Neutrophil (primary cell): ENCODE measurements around the gene CD3G.
"Not testable (repeated sequence)": the region's sequence is repeated elsewhere in the genome, so short reads cannot be mapped to it uniquely, and the experiment has no call there.

Source experiments
- H3K27ac ChIP-seq: fragments of 200-600 bp; sonication (generic); 2 replicates; pipeline ENCODE4 v1.5.1; 2016; ENCODE audit warnings: mild to moderate bottlenecking, moderate library complexity
- H3K27me3 ChIP-seq: fragments of 200-600 bp; sonication (generic); 2 replicates; pipeline ENCODE4 v1.6.0; 2016; ENCODE audit warnings: mild to moderate bottlenecking
- H3K36me3 ChIP-seq: fragments of 200-600 bp; sonication (generic); 2 replicates; pipeline ENCODE4 v1.5.1; 2017
- H3K4me1 ChIP-seq, 2 experiments: fragments of 200-600 bp in 1 of 2; sonication (generic) in 1 of 2; 1 replicate in 1 of 2; 2 replicates in 1 of 2; pipeline versions ENCODE4 v1.5.1 to v1.6.1; 2013 to 2016; ENCODE audit warnings: low read depth in 1 of 2, low read length in 1 of 2, mild to moderate bottlenecking in 1 of 2, moderate library complexity in 1 of 2; ENCODE audit not compliant: control insufficient read depth in 1 of 2, insufficient read depth in 1 of 2
- H3K4me3 ChIP-seq, 2 experiments: fragments of 200-600 bp in 1 of 2; sonication (generic) in 1 of 2; 1 replicate in 1 of 2; 2 replicates in 1 of 2; pipeline ENCODE4 v1.5.1; 2013 to 2016; ENCODE audit warnings: low read depth in 1 of 2, low read length in 1 of 2, mild to moderate bottlenecking in 1 of 2, moderate library complexity in 1 of 2
- H3K9me3 ChIP-seq: fragments of 200-600 bp; sonication (generic); 2 replicates; pipeline ENCODE4 v1.5.1; 2016
- TF ChIP-seq, protein P1 (sequence below): fragments of 200-600 bp; sonication (generic); IDR thresholded peaks from 2 replicates; pipeline ENCODE4 v1.5.1; 2016; ENCODE audit warnings: antibody characterized with exemption

CD3G gene

DNA sequence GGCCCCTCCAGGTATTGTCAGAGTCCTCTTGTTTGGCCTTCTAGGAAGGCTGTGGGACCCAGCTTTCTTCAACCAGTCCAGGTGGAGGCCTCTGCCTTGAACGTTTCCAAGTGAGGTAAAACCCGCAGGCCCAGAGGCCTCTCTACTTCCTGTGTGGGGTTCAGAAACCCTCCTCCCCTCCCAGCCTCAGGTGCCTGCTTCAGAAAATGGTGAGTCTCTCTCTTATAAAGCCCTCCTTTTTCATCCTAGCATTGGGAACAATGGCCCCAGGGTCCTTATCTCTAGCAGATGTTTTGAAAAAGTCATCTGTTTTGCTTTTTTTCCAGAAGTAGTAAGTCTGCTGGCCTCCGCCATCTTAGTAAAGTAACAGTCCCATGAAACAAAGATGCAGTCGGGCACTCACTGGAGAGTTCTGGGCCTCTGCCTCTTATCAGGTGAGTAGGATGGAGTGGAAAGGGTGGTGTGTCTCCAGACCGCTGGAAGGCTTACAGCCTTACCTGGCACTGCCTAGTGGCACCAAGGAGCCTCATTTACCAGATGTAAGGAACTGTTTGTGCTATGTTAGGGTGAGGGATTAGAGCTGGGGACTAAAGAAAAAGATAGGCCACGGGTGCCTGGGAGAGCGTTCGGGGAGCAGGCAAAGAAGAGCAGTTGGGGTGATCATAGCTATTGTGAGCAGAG is 39.4 kb upstream of the CD3G start, which contains the start of gene CD3E:
Gene CD3E, plus strand, starts transcription at position 163 of the 681 bp plus-strand sequence. Its CDS starts 223 bp downstream, at position 386.
- H3K4me3 ChIP-seq = no peak within 1 kb of the TSS
- no peaks in the 10 kb centered on the region for H3K27me3 ChIP-seq
- H3K9me3 ChIP-seq = no peaks in the 10 kb centered on the region
- H3K36me3 ChIP-seq = no peaks in the 10 kb centered on the region
- H3K27ac ChIP-seq = no peak within 1 kb of the TSS
- TF ChIP-seq, protein P1, sequence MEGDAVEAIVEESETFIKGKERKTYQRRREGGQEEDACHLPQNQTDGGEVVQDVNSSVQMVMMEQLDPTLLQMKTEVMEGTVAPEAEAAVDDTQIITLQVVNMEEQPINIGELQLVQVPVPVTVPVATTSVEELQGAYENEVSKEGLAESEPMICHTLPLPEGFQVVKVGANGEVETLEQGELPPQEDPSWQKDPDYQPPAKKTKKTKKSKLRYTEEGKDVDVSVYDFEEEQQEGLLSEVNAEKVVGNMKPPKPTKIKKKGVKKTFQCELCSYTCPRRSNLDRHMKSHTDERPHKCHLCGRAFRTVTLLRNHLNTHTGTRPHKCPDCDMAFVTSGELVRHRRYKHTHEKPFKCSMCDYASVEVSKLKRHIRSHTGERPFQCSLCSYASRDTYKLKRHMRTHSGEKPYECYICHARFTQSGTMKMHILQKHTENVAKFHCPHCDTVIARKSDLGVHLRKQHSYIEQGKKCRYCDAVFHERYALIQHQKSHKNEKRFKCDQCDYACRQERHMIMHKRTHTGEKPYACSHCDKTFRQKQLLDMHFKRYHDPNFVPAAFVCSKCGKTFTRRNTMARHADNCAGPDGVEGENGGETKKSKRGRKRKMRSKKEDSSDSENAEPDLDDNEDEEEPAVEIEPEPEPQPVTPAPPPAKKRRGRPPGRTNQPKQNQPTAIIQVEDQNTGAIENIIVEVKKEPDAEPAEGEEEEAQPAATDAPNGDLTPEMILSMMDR = no peak
- no peaks in the 10 kb centered on the region for H3K4me1 ChIP-seq

DNA sequence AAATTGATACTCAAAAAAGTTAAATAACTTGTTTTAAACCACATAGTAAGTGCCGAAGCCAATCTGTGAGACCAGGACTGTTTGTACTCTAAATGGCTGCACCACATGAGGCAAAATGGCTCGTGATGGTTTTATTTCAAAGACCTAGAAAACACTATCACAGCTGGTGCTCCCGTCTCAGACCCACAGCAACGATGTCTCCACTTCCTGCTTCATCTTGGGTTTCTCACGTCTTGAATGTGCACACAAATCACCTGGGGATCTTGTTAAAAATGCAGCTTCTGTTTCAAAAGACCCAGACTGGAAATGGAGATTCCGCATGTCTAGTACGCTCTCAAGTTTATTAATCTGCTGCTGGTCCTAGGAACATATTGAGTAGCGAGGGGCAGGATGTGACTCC is 38.4 kb upstream of the CD3G start:
- TF ChIP-seq, protein P1 = no peak
- Histone ChIP-seq H3K9me3 (no peaks in the 10 kb centered on the region), H3K36me3 (no peaks in the 10 kb centered on the region), H3K4me1 (no peaks in the 10 kb centered on the region), H3K27ac (no peak overlapping the region), H3K4me3 (no peak overlapping the region), H3K27me3 (no peaks in the 10 kb centered on the region)

DNA sequence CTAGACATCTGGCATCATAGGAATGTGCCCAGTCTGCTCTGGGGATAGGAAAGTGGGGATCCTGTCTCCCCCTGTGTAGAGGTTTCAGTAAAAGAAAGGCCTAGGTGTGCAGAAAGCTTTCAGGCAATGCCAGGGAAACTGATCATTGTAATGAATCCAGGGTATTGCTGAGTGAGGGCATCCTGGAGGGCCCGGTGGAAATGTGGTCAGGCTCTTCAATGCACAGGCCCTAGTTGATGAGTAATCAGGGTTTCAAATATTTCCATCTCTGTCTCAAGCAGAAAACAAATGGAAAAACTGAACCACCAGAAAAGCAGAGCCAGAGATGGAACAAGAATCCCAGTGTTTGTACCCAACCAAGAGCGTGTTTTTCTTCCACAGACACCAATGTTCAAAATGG is 37.6 kb upstream of the CD3G start:
- no peaks in the 10 kb centered on the region for H3K27me3 ChIP-seq
- H3K4me1 ChIP-seq = no peaks in the 10 kb centered on the region
- no peaks in the 10 kb centered on the region for H3K9me3 ChIP-seq
- no peak overlapping the region for H3K27ac ChIP-seq
- no peak overlapping the region for H3K4me3 ChIP-seq
- TF ChIP-seq, protein P1 = no peak
- no peaks in the 10 kb centered on the region for H3K36me3 ChIP-seq

GRCh38 chr11:118308995-118309528 is 35.1 kb upstream of the CD3G start:
- not testable (repeated sequence) for H3K36me3 ChIP-seq, H3K27ac ChIP-seq, H3K9me3 ChIP-seq, H3K4me1 ChIP-seq, H3K4me3 ChIP-seq
- peaks cover 16% of the 10 kb centered on the region for H3K27me3 ChIP-seq

GRCh38 chr11:118310271-118310670 is 33.9 kb upstream of the CD3G start:
- no peaks in the 10 kb centered on the region for H3K36me3 ChIP-seq
- TF ChIP-seq, protein P1 = no peak
- peaks cover 0 to under 1% of the 10 kb centered on the region in 2 experiments for H3K4me1 ChIP-seq
- H3K4me3 ChIP-seq = no peak overlapping the region
- H3K27me3 ChIP-seq = peaks cover 28% of the 10 kb centered on the region
- H3K27ac ChIP-seq = no peak overlapping the region
- no peaks in the 10 kb centered on the region for H3K9me3 ChIP-seq

DNA sequence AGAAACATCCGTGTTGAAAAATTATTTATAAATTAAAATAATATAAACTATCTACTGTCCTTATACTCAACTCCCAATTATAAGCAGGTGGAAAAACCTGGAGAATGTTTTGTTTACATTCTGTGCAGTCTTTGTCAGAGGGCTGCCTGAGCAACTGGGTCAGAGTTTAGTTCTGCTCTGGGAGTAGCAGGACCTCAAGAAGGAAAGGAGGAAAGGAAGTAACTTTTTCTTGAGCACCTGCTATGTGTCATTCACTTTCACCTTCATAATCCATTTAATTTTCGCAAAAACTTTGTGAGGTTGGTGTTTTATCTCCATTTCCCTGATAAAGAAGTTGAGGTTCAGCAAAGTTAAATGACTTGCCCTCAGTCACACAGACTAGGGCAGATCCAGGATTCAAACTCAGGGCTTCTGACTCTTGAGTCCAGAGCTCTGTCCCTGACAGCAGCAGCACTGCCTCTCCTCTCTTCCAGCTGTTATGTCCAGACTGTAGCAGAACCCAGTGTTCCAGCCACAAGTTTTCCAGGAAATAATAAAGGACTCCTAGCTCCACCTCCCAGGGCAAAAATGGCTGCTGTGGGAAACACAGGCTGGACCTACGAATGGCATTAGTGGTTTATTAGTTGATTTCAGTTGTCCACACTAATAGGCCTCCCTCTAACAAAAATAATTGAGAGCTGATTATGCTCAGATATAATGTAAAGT is 33.2 kb upstream of the CD3G start:
- Histone ChIP-seq H3K27me3 (peaks cover 34% of the 10 kb centered on the region), H3K9me3 (no peaks in the 10 kb centered on the region), H3K4me1 (peaks cover 0 to 7% of the 10 kb centered on the region in 2 experiments), H3K27ac (no peak overlapping the region), H3K36me3 (no peaks in the 10 kb centered on the region), H3K4me3 (no peak overlapping the region)
- TF ChIP-seq, protein P1 = no peak
